ENCODE results near the gene PDLIM7. TPM values are rescaled to one million over a fixed set of nuclear protein-coding genes. Genes with fewer than 3 reads are reported as not detected.

PDLIM7 gene
- total and polyA plus RNA-seq, 2 of the 4 experiments (the other 2 are of a cell fraction): 70.4 to 534 TPM

DNA sequence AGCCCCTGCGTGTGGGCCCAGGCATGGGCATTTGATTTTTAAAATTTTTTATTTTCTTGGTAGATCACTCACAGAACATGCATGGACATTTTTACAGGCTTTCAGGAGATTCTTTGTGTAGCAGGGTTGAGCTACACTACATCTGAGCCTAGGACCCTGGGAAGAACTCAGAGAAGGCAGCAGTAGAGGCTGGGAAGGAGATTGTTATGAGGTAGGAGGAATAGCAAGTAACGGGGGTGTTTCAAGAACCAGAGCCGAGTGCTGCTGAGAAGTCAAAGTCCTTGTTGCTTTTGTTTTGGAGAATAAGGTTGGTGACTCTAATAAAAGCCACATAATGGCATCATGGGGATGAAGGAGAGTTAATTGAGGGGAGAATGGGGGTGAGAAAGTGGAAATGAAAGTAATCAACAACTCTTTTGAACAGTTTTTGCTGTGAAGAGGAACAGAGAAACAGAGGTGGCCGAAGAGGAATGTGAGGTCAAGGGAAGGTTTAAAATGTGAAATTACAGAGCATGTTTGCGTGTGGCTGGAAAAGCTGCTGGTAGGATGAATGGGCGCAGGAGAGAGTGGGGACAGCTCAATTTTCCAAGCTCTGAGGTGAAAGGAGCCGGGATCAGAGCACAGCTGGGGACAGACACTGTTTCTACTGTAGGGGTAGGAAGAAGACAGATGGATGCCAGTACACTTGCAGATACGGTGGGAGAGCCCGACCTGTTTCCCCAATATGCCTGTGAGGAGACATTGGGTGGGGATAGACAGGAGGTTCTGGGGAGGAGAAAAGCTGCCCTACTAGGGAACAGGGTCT, 4.7 kb upstream of the PDLIM7 start:
- intact Hi-C loops (cut with micrococcal nuclease): loop anchor here (1.0 to 2.0 kb wide), 6 partner anchors 98 to 387 kb away; partner anchors contain the start of gene MXD3
- POLR2A ChIA-PET (ENCODE audit: unreplicated experiment): no interaction called here
- no TSS peak for BruUV-seq (replicated peaks)
- TF ChIP-seq, protein P1, sequence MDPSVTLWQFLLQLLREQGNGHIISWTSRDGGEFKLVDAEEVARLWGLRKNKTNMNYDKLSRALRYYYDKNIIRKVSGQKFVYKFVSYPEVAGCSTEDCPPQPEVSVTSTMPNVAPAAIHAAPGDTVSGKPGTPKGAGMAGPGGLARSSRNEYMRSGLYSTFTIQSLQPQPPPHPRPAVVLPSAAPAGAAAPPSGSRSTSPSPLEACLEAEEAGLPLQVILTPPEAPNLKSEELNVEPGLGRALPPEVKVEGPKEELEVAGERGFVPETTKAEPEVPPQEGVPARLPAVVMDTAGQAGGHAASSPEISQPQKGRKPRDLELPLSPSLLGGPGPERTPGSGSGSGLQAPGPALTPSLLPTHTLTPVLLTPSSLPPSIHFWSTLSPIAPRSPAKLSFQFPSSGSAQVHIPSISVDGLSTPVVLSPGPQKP (IDR thresholded peaks at IDR 0.05; ENCODE audit: borderline replicate concordance, low read depth, low read length): no peak
- TF ChIP-seq CHD1 (IDR thresholded peaks at IDR 0.05; ENCODE audit: low read depth, low read length): no peak
- TF ChIP-seq MXI1 (IDR thresholded peaks at IDR 0.05; ENCODE audit: borderline replicate concordance, low read depth, low read length): no peak
- TF ChIP-seq BHLHE40 (IDR thresholded peaks at IDR 0.05; ENCODE audit: low read depth, low read length): no peak
- no peak for TF ChIP-seq NFE2L2 (IDR thresholded peaks at IDR 0.05; ENCODE audit: low read depth, low read length)
- TF ChIP-seq, protein P2, sequence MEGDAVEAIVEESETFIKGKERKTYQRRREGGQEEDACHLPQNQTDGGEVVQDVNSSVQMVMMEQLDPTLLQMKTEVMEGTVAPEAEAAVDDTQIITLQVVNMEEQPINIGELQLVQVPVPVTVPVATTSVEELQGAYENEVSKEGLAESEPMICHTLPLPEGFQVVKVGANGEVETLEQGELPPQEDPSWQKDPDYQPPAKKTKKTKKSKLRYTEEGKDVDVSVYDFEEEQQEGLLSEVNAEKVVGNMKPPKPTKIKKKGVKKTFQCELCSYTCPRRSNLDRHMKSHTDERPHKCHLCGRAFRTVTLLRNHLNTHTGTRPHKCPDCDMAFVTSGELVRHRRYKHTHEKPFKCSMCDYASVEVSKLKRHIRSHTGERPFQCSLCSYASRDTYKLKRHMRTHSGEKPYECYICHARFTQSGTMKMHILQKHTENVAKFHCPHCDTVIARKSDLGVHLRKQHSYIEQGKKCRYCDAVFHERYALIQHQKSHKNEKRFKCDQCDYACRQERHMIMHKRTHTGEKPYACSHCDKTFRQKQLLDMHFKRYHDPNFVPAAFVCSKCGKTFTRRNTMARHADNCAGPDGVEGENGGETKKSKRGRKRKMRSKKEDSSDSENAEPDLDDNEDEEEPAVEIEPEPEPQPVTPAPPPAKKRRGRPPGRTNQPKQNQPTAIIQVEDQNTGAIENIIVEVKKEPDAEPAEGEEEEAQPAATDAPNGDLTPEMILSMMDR (conservative IDR thresholded peaks at IDR 0.05; ENCODE audit: low read depth, low read length): no peak
- TF ChIP-seq FOS (IDR thresholded peaks at IDR 0.05; ENCODE audit: low read depth, low read length): no peak
- TF ChIP-seq RCOR1 (IDR thresholded peaks at IDR 0.05; ENCODE audit: insufficient replicate concordance, low read length): no peak
- no peak for TF ChIP-seq RFX5 (IDR thresholded peaks at IDR 0.05; ENCODE audit: low read depth, low read length)
- TF ChIP-seq RAD21 (IDR thresholded peaks at IDR 0.05; ENCODE audit: low read length): no peak
- TF ChIP-seq MAZ (IDR thresholded peaks at IDR 0.05; ENCODE audit: borderline replicate concordance, low read depth, low read length): no peak
- TF ChIP-seq POLR2A (IDR thresholded peaks at IDR 0.05; ENCODE audit: low read depth, low read length): no peak
- TF ChIP-seq, protein P3, sequence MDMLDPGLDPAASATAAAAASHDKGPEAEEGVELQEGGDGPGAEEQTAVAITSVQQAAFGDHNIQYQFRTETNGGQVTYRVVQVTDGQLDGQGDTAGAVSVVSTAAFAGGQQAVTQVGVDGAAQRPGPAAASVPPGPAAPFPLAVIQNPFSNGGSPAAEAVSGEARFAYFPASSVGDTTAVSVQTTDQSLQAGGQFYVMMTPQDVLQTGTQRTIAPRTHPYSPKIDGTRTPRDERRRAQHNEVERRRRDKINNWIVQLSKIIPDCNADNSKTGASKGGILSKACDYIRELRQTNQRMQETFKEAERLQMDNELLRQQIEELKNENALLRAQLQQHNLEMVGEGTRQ (IDR thresholded peaks at IDR 0.05; ENCODE audit: low read depth, low read length): no peak
- no peak for TF ChIP-seq SMC3 (IDR thresholded peaks at IDR 0.05; ENCODE audit: low read depth, low read length)

More for the DNA sequence above, 4.7 kb upstream of the PDLIM7 start:
- H3K4me1 ChIP-seq (ENCODE audit: control insufficient read depth, insufficient read depth, low read length): peaks cover 15% of the 10 kb centered on the region; the same call in 1 of the 2 replicates
- H3K4me3 ChIP-seq (ENCODE audit: insufficient read depth, low read depth, low read length): no peak overlapping the region
- ATAC-seq (ENCODE audit: low read depth) (no peak), DNase-seq (no peak)
- H3K23ac ChIP-seq (ENCODE audit: low read depth, low read length): no peak overlapping the region
- dilution Hi-C loops (cut with HindIII; ENCODE audit: low sequenced_read_pairs, unreplicated experiment): no loop called here
- H3K4ac ChIP-seq (ENCODE audit: low read depth, low read length): no peak overlapping the region
- peaks cover 7 to 15% of the 10 kb centered on the region in 2 experiments; a peak in 2 of 4 replicates for H3K79me1 ChIP-seq (ENCODE audit: low read depth in 1 of 2, low read length in 2 of 2)
- no peak overlapping the region for H4K5ac ChIP-seq (ENCODE audit: low read depth, low read length)
- H3K56ac ChIP-seq (ENCODE audit: extremely low read depth, insufficient read depth, low read length): no peak overlapping the region
- peak overlapping the region; percentile 42 for H2AK9ac ChIP-seq (replicated peaks; ENCODE audit: low read depth, low read length, poor library complexity)
- CTCF ChIA-PET: interaction anchor here (0.7 to 1.3 kb wide), 6 partner anchors 9 to 98 kb away, joined by 3 to 10 read pairs (median 4); no protein-coding TSS in a partner anchor
- no peak overlapping the region for H3K9ac ChIP-seq (ENCODE audit: low read depth, low read length)
- H3K27ac ChIP-seq (ENCODE audit: insufficient read depth, low read length): no peak overlapping the region
- no peaks in the 10 kb centered on the region for H3K27me3 ChIP-seq (ENCODE audit: control insufficient read depth, insufficient read depth, low read length)
- H3K9me3 ChIP-seq (ENCODE audit: control insufficient read depth, insufficient read depth, low read length): no peaks in the 10 kb centered on the region
- H4K91ac ChIP-seq (ENCODE audit: insufficient read depth, low read depth, low read length): no peak overlapping the region
- H3K18ac ChIP-seq (ENCODE audit: low read depth, low read length): no peak overlapping the region
- in situ Hi-C loops (cut with MboI; ENCODE audit: low sequenced_read_pairs): no loop called here
- no peak overlapping the region for H2AK5ac ChIP-seq (ENCODE audit: low read depth, low read length)
- no peak overlapping the region for H2BK120ac ChIP-seq (ENCODE audit: low read depth, low read length)
- H4K8ac ChIP-seq (ENCODE audit: low read depth in 2 of 2, low read length in 2 of 2): no peak overlapping the region
- no peak overlapping the region for H3K14ac ChIP-seq (replicated peaks; ENCODE audit: low read depth, low read length)
- WGBS, 2 experiments (ENCODE audit: extremely low coverage in 2 of 2, insufficient read length in 1 of 2): 70% methylated on average over 8 of the region's 9 CpGs; no CpG with 5 or more reads in 1 of the 2 experiments
- peaks cover 3% of the 10 kb centered on the region for H4K20me1 ChIP-seq (ENCODE audit: insufficient read depth, low read length)
- H3K9me1 ChIP-seq (ENCODE audit: insufficient read depth, low read length): peaks cover 3% of the 10 kb centered on the region; the same call in 1 of the 2 replicates
- no peak overlapping the region for H2BK20ac ChIP-seq (ENCODE audit: low read depth, low read length)
- no peak overlapping the region for H3K4me2 ChIP-seq (ENCODE audit: low read depth, low read length)
- no peak overlapping the region for H2BK15ac ChIP-seq (ENCODE audit: low read depth, low read length)
- H2BK5ac ChIP-seq (ENCODE audit: low read depth, low read length, poor library complexity, severe bottlenecking): no peak overlapping the region
- H2AFZ ChIP-seq (replicated peaks; ENCODE audit: low read length, poor library complexity): no peak overlapping the region
- H3K36me3 ChIP-seq (ENCODE audit: control insufficient read depth, insufficient read depth, low read length): peaks cover 1% of the 10 kb centered on the region; the same call in 1 of the 2 replicates

All from IMR-90 (cell line).